ENCODE measurements around the gene PRPH. TPM values are rescaled to one million over a fixed set of nuclear protein-coding genes. Genes with fewer than 3 reads are reported as not detected.

The PRPH gene
- total RNA-seq, 1 experiment from 2014 or later: 3.9 TPM

GRCh38 chr12:49340971-49341776, 46.2 kb downstream of the PRPH start:
- no peak overlapping the region for H3K4me3 ChIP-seq
- no peaks in the 10 kb centered on the region for H3K9me3 ChIP-seq (replicated peaks)
- H3K36me3 ChIP-seq: no peaks in the 10 kb centered on the region
- peaks cover 17% of the 10 kb centered on the region; the same call in 1 of the 2 replicates for H3K4me1 ChIP-seq
- H3K27ac ChIP-seq: no peak overlapping the region
- H3K27me3 ChIP-seq: peaks cover 12% of the 10 kb centered on the region; the same call in 1 of the 2 replicates
- DNase-seq: no peak

DNA sequence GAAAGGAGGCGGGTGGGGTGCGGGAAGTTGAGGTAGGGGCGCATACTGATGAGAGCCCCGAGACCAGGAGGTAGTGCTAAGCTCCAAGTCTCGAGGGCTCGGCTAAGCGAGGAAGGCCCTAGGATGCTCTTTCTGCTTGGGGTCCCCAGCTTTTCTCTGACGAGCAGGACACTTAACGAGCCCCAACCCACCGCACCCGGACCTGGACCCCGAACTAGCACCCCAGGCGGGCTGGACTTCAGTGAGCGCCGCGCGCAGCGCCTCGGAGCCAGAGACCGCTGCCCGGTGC, 46.8 kb downstream of the PRPH start:
- Histone ChIP-seq H3K27me3 (peaks cover 12% of the 10 kb centered on the region; the same call in 1 of the 2 replicates), H3K9me3 (replicated peaks) (no peaks in the 10 kb centered on the region), H3K36me3 (no peaks in the 10 kb centered on the region), H3K27ac (no peak overlapping the region), H3K4me1 (peaks cover 17% of the 10 kb centered on the region; the same call in 1 of the 2 replicates), H3K4me3 (no peak overlapping the region)
- no peak for DNase-seq

DNA sequence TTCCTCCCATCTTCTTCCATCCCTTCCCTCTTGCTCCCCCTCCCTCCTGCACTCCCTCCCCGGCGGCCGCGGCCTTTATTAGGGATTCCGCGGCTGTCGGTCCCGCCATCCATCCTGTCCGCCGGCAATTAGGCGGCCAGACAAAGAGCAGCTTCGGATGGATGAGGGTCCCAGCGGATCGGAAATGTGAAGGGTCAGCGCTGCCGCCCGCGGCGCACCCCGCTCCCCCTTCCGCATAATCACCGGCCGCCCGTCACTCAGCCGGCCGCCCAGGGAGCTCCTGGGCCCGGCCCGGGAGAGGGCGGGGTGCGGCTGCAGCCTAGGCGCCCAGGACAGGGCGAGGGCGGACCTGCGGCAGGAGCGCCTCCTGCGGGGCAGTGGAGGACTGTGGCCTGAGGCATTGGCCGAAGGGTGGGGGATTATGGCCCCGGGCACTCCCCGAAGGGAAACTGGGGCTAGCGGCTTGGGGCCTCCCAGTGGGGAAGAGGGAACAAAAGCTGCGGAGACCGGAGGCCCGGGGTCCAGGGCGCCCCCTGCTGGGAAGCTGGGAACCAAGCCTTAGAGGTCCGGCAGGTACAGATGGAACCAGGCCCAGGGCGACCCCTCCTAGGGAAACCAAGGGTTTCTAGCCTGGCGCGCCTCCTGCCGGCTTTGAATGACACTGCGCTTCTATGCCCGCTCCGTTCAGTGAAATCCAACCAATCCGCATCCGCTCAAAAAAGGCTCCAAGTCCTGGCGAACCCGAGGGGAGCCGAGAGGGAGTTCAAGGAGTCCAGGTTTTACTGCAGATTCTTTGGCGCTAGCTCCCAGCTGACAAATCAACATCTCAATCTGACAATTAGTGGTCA, 47.3 kb downstream of the PRPH start:
- Histone ChIP-seq H3K27me3 (peaks cover 12% of the 10 kb centered on the region; the same call in 1 of the 2 replicates), H3K27ac (no peak overlapping the region), H3K4me3 (no peak overlapping the region), H3K4me1 (peaks cover 19% of the 10 kb centered on the region; the same call in 1 of the 2 replicates), H3K36me3 (no peaks in the 10 kb centered on the region), H3K9me3 (replicated peaks) (no peaks in the 10 kb centered on the region)
- peak; percentile 46 to 60 for DNase-seq

- Histone ChIP-seq H3K27me3 (peaks cover 12% of the 10 kb centered on the region; the same call in 1 of the 2 replicates), H3K4me3 (no peak overlapping the region), H3K4me1 (peaks cover 21% of the 10 kb centered on the region; the same call in 1 of the 2 replicates), H3K36me3 (no peaks in the 10 kb centered on the region), H3K9me3 (replicated peaks) (no peaks in the 10 kb centered on the region), H3K27ac (no peak overlapping the region)
- peak in 1 of 2 experiments; percentile 47 for DNase-seq
Observed at GRCh38 chr12:49342914-49343731, 48.2 kb downstream of the PRPH start.

- Histone ChIP-seq H3K27ac (no peak overlapping the region), H3K36me3 (no peaks in the 10 kb centered on the region), H3K9me3 (replicated peaks) (no peaks in the 10 kb centered on the region), H3K4me1 (peaks cover 19% of the 10 kb centered on the region; the same call in 1 of the 2 replicates), H3K27me3 (peaks cover 12% of the 10 kb centered on the region; the same call in 1 of the 2 replicates), H3K4me3 (peak overlapping the region; percentile 60)
- DNase-seq: no peak
Observed at GRCh38 chr12:49344486-49345050, 49.6 kb downstream of the PRPH start.

- H3K27me3 ChIP-seq: peaks cover 12% of the 10 kb centered on the region; the same call in 1 of the 2 replicates
- DNase-seq: peak; percentile 58 to 60
- H3K4me1 ChIP-seq: peaks cover 15% of the 10 kb centered on the region; the same call in 1 of the 2 replicates
- no peaks in the 10 kb centered on the region for H3K9me3 ChIP-seq (replicated peaks)
- no peaks in the 10 kb centered on the region for H3K36me3 ChIP-seq
- peak overlapping the region; percentile 60 for H3K4me3 ChIP-seq
- no peak overlapping the region for H3K27ac ChIP-seq
Observed at GRCh38 chr12:49345051-49345824, 50.3 kb downstream of the PRPH start.

DNA sequence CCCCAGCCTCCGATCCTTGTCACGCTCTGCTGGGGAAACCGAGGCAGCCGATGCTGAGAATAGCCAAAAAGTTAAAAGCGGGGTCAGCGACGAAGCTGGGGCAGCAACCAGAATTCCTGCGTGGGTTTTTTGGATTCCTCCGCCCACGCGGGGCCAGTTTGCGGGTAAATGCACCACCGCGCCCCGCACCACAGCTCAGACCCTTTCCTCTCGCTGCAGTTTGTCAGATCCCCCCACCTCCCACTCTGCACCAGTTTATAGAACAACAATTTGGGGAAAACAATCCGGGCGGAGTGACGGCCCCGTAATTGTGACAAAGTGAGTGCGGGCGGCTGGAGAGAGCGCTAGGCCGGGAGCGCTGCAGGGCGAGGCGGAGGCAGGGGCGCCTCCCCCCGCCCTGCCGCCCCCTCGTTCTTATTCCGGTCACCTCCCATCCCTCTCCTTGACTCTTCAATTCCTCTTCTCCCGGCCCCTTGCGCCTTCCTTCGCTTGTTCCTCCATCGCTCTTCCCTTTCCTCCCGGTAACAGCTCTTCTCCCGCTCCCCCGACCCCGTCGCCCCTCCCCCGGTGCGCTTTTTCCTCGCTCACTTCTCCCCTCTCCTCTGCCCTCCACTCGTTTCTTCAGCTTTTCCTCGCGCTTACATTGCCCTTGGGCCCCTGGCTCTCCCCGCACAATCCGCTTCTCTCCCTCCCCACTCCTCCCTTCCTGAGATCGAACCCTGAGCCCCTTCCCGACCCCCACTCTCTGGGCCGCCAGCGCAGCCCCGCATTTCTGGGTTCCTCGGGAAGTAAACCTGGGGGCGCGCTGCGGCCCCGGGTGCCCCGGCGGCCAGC, 51.1 kb downstream of the PRPH start:
- Histone ChIP-seq H3K4me3 (peak overlapping the region; percentile 60), H3K9me3 (replicated peaks) (no peaks in the 10 kb centered on the region), H3K4me1 (peaks cover 15% of the 10 kb centered on the region; the same call in 1 of the 2 replicates), H3K27ac (no peak overlapping the region), H3K36me3 (no peaks in the 10 kb centered on the region), H3K27me3 (peaks cover 12% of the 10 kb centered on the region; the same call in 1 of the 2 replicates)
- no peak for DNase-seq

GRCh38 chr12:49346659-49347310, 51.8 kb downstream of the PRPH start, which contains the start of gene DNAJC22:
Gene DNAJC22 (plus strand): TSS chr12:49346888. CDS start chr12:49348873, 1,985 bp downstream.
- H3K27me3 ChIP-seq: peaks cover 12% of the 10 kb centered on the region; the same call in 1 of the 2 replicates
- peak; percentile 41 to 51 for DNase-seq
- peak within 1 kb of the TSS; percentile 33; the same call in 1 of the 2 replicates for H3K27ac ChIP-seq
- peak within 1 kb of the TSS; percentile 60 for H3K4me3 ChIP-seq
- H3K4me1 ChIP-seq: peaks cover 15% of the 10 kb centered on the region; the same call in 1 of the 2 replicates
- H3K36me3 ChIP-seq: no peaks in the 10 kb centered on the region
- no peaks in the 10 kb centered on the region for H3K9me3 ChIP-seq (replicated peaks)

- H3K4me3 ChIP-seq: peak overlapping the region; percentile 60
Observed at GRCh38 chr12:49347311-49348193, 52.6 kb downstream of the PRPH start.

More at GRCh38 chr12:49347311-49348193, 52.6 kb downstream of the PRPH start:
- H3K9me3 ChIP-seq (replicated peaks): no peaks in the 10 kb centered on the region
- H3K4me1 ChIP-seq: peaks cover 15% of the 10 kb centered on the region; the same call in 1 of the 2 replicates
- peak; percentile 94 to 95 for DNase-seq
- H3K27me3 ChIP-seq: peaks cover 12% of the 10 kb centered on the region; the same call in 1 of the 2 replicates
- H3K36me3 ChIP-seq: no peaks in the 10 kb centered on the region
- peak overlapping the region; percentile 33 for H3K27ac ChIP-seq
